ENCODE measurements around the gene EARS2. TPM values are rescaled to one million over a fixed set of nuclear protein-coding genes. Genes with fewer than 3 reads are reported as not detected.

The EARS2 gene
- total RNA-seq, 1 experiment from 2014 or later, result 50.1 TPM

DNA sequence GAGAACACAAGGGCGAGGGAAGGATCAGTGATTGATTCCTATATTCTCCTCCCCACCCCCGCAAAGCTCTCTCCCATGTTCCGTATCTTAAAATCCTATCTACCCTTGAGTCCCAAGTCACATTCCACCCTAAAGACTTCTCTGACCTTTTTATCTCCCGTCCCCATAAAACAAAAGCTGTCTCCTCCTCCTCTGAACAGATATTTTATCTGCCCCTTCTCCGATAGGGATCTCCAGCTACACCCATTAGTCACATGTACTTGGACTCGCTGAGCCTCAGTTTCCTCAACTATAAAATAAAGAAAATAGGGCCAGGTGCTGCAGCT, 59.6 kb downstream of the EARS2 start:
- no peak overlapping the region for H2BK5ac ChIP-seq (ENCODE audit: insufficient read length, low read length)
- Mint-ChIP-seq H3K27me3 (ENCODE audit: low read depth) (no peaks in the 10 kb centered on the region), H3K27ac (peak overlapping the region; percentile 12 to 86 (median 59); a peak in 5 of 7 replicates), H3K9me3 (no peaks in the 10 kb centered on the region), H3K4me3 (no peak overlapping the region), H3K36me3 (ENCODE audit: insufficient read depth in 1 of 3, low read depth in 3 of 3) (peaks cover 18 to 63% (median 56%) of the 10 kb centered on the region in 3 experiments; a peak in 6 of 7 replicates), H3K4me1 (peaks cover 28 to 30% of the 10 kb centered on the region in 2 experiments)
- no peaks in the 10 kb centered on the region for H4K20me1 ChIP-seq (ENCODE audit: control insufficient read depth, insufficient read depth, insufficient read length)
- no peak overlapping the region for H3K27ac ChIP-seq (ENCODE audit: insufficient read length, low read depth, low read length)
- H3T11ph ChIP-seq (ENCODE audit: low read length), result no peak overlapping the region
- no peak overlapping the region for H3K14ac ChIP-seq (ENCODE audit: insufficient read depth, low read length)
- H3K9me3 ChIP-seq (ENCODE audit: control insufficient read depth, low read depth, low read length), result no peaks in the 10 kb centered on the region
- WGBS (ENCODE audit: extremely low coverage, insufficient read length, low lambda C conversion rate), result no CpG with 5 or more reads among the region's 6 CpGs
- H4K8ac ChIP-seq (replicated peaks; ENCODE audit: insufficient read length, low read depth, low read length), result no peak overlapping the region
- H3K18ac ChIP-seq (ENCODE audit: insufficient read length, low read depth, low read length), result no peak overlapping the region
- H3K4me2 ChIP-seq (ENCODE audit: insufficient read depth, insufficient read length, low read length), result no peak overlapping the region
- H4K5ac ChIP-seq (ENCODE audit: insufficient read length, low read depth, low read length), result no peak overlapping the region
- H3K23me2 ChIP-seq (ENCODE audit: insufficient read length, low read depth, low read length, poor library complexity, severe bottlenecking), result no peaks in the 10 kb centered on the region
- no peak overlapping the region for H2AK5ac ChIP-seq (ENCODE audit: insufficient read length, low read length)
- H3K27me3 ChIP-seq (ENCODE audit: insufficient read depth, low read length), result no peaks in the 10 kb centered on the region
- no peak overlapping the region for H3K4ac ChIP-seq (ENCODE audit: low read depth, low read length)
- H2AFZ ChIP-seq (ENCODE audit: low read length), result no peak overlapping the region
- H2BK120ac ChIP-seq (ENCODE audit: low read depth, low read length, poor library complexity, severe bottlenecking), result no peak overlapping the region
- no peak overlapping the region for H2BK20ac ChIP-seq (ENCODE audit: low read depth, low read length, poor library complexity, severe bottlenecking)
- no peak overlapping the region for H4K91ac ChIP-seq (ENCODE audit: insufficient read length, low read depth, low read length)
- H3K23ac ChIP-seq (ENCODE audit: insufficient read length, low read depth, low read length), result no peak overlapping the region
- H3K56ac ChIP-seq (ENCODE audit: insufficient read length, low read depth, low read length), result no peak overlapping the region
- no peak overlapping the region for H2BK15ac ChIP-seq (ENCODE audit: low read depth, low read length)
- no peaks in the 10 kb centered on the region for H3K4me1 ChIP-seq (ENCODE audit: insufficient read depth, low read length)
- H3K9ac ChIP-seq (ENCODE audit: extremely low read depth, insufficient read length, low read length), result no peak overlapping the region
- peaks cover 3% of the 10 kb centered on the region for H3K79me1 ChIP-seq (ENCODE audit: insufficient read depth, low read depth, low read length, poor library complexity, severe bottlenecking)
- H3K79me2 ChIP-seq (ENCODE audit: insufficient read depth, low read length), result peaks cover 10% of the 10 kb centered on the region; the same call in 1 of the 2 replicates
- no peak overlapping the region for H2BK12ac ChIP-seq (ENCODE audit: insufficient read length, low read depth, low read length)
- no peak for DNase-seq
- no peak for TF ChIP-seq CTCF (conservative IDR thresholded peaks at IDR 0.05)

Measured in H9 (cell line).